Measurements from ENCODE around the gene LRRC74A. TPM values are rescaled to one million over a fixed set of nuclear protein-coding genes. Genes with fewer than 3 reads are reported as not detected.

Gene LRRC74A
- total and polyA plus RNA-seq, 9 donors: 0.10 to 0.12 TPM; not detected in 7

DNA sequence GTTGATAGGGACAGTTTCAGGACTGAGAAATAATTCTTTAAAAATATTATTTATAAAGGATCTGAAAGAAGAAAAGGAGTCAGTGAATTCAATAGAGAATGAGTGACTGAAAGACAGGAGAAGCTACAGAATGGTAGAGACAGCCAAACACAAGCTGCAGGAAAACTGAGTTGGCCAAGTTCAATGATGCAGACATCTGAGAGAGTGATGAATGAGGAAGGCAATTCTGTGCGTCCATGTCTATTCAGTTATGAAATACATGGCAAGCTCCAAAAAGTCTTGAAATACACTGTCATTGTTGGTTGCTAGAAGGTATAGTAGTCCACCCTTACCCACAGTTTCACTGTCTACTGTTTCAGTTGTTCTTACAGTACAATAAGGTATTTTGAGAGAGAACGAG lies 6.8 kb downstream of the LRRC74A start:
- Histone ChIP-seq H3K36me3 (no peaks in the 10 kb centered on the region), H3K4me1 (ENCODE audit: insufficient read depth) (peaks cover 5% of the 10 kb centered on the region), H3K9me3 (no peaks in the 10 kb centered on the region), H3K27ac (no peak overlapping the region), H3K4me3 (no peak overlapping the region), H3K27me3 (no peaks in the 10 kb centered on the region)
- 82 to 88% (median 86%) methylated on average over 2 of the region's 2 CpGs for WGBS, 3 donors
- no peak for TF ChIP-seq POLR2A (IDR thresholded peaks at IDR 0.05)
- TF ChIP-seq, protein P1, sequence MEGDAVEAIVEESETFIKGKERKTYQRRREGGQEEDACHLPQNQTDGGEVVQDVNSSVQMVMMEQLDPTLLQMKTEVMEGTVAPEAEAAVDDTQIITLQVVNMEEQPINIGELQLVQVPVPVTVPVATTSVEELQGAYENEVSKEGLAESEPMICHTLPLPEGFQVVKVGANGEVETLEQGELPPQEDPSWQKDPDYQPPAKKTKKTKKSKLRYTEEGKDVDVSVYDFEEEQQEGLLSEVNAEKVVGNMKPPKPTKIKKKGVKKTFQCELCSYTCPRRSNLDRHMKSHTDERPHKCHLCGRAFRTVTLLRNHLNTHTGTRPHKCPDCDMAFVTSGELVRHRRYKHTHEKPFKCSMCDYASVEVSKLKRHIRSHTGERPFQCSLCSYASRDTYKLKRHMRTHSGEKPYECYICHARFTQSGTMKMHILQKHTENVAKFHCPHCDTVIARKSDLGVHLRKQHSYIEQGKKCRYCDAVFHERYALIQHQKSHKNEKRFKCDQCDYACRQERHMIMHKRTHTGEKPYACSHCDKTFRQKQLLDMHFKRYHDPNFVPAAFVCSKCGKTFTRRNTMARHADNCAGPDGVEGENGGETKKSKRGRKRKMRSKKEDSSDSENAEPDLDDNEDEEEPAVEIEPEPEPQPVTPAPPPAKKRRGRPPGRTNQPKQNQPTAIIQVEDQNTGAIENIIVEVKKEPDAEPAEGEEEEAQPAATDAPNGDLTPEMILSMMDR (IDR thresholded peaks at IDR 0.05): no peak
- no peak for TF ChIP-seq EP300 (IDR thresholded peaks at IDR 0.05)
- no peak for DNase-seq
- intact Hi-C loops (cut with DNase I): no loop called here

DNA sequence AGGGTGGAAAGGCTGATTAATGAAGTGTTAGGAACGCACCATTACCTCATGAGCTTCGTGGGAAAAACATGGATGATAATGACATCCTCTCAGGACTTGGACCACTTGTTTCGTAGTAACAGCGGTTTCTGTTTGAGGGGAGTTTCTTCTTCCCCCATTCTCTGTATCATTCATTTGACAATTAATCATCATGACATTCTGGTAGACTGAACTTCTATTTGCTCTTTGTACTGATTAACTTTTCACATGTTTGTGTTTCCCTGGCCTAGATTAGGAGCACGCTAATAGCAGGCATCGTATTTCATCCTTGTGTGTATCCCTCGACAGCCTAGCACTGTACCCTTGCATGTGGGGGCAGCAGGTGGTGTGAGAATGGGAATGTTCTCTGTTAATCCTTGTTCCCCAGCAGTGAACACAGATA lies 8.0 kb downstream of the LRRC74A start:
- H3K36me3 ChIP-seq: no peaks in the 10 kb centered on the region
- H3K9me3 ChIP-seq: no peaks in the 10 kb centered on the region
- TF ChIP-seq, protein P1 (IDR thresholded peaks at IDR 0.05): no peak
- no peak for TF ChIP-seq EP300 (IDR thresholded peaks at IDR 0.05)
- no peak for TF ChIP-seq POLR2A (IDR thresholded peaks at IDR 0.05)
- no peak overlapping the region for H3K4me3 ChIP-seq
- H3K27me3 ChIP-seq: no peaks in the 10 kb centered on the region
- no peak overlapping the region for H3K27ac ChIP-seq
- no peak for DNase-seq
- WGBS, 3 donors: 34 to 41% (median 38%) methylated on average over 7 of the region's 7 CpGs
- intact Hi-C loops (cut with DNase I): no loop called here
- H3K4me1 ChIP-seq (ENCODE audit: insufficient read depth): peaks cover 5% of the 10 kb centered on the region

- 89 to 94% (median 92%) methylated on average over 13 of the region's 13 CpGs for WGBS, 3 donors
- DNase-seq: peak in 2 of 5 donors; percentile 25 to 33
Measured at GRCh38 chr14:76836029-76836630, 9.9 kb downstream of the LRRC74A start.

DNA sequence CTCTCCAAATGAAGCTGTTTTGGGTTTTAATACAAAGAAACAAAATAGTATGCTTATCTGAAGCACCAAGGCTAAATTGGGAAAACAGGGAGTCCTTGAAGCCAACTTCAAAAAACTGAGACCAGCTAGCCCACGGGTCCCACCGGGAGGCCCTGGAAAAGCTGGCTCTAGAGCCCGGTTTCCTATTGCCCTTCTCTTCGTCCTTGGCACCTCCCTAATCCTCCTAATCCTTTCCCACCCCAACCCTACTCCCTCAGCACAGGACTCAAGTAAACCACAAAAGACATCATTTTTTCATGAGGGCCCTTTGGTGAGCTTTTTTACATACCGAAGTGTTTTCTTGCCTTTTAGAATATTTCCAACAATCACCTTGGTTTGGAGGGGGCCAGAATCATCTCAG lies 11.3 kb downstream of the LRRC74A start:
- H3K4me1 ChIP-seq (ENCODE audit: insufficient read depth): peaks cover 5% of the 10 kb centered on the region
- WGBS, 3 donors: 2 to 18% (median 4%) methylated on average over 5 of the region's 5 CpGs
- TF ChIP-seq, protein P1 (IDR thresholded peaks at IDR 0.05): no peak
- no peak for TF ChIP-seq POLR2A (IDR thresholded peaks at IDR 0.05)
- no peak for TF ChIP-seq EP300 (IDR thresholded peaks at IDR 0.05)
- H3K36me3 ChIP-seq: no peaks in the 10 kb centered on the region
- H3K9me3 ChIP-seq: no peaks in the 10 kb centered on the region
- intact Hi-C loops (cut with DNase I): no loop called here
- H3K27ac ChIP-seq: peak overlapping the region in 1 of 2 donors; percentile 35
- no peak overlapping the region for H3K4me3 ChIP-seq
- no peaks in the 10 kb centered on the region for H3K27me3 ChIP-seq
- DNase-seq: no peak

More at GRCh38 chr14:76836029-76836630, 9.9 kb downstream of the LRRC74A start:
- Histone ChIP-seq H3K9me3 (no peaks in the 10 kb centered on the region), H3K4me1 (ENCODE audit: insufficient read depth) (peaks cover 5% of the 10 kb centered on the region), H3K36me3 (no peaks in the 10 kb centered on the region), H3K27ac (no peak overlapping the region), H3K4me3 (no peak overlapping the region), H3K27me3 (no peaks in the 10 kb centered on the region)
- TF ChIP-seq POLR2A (IDR thresholded peaks at IDR 0.05) (no peak), EP300 (IDR thresholded peaks at IDR 0.05) (no peak)
- TF ChIP-seq, protein P1 (IDR thresholded peaks at IDR 0.05): no peak
- intact Hi-C loops (cut with DNase I): no loop called here

All from ovary (tissue), 9 donors.